K562 (cell line): ENCODE measurements around the gene DPH6. TPM values are rescaled to one million over a fixed set of nuclear protein-coding genes. Genes with fewer than 3 reads are reported as not detected.

Source experiments
- ARID3A ChIP-seq: IDR thresholded peaks from 2 replicates; pipeline ENCODE4 v1.6.1; 2012; ENCODE audit warnings: low read depth, low read length, improper control_type of control experiment, borderline replicate concordance
- BRD4 ChIP-seq: fragments of 200-600 bp; sonication (generic); IDR thresholded peaks from 2 replicates; pipeline ENCODE4 v1.6.1; 2017; ENCODE audit warnings: inconsistent platforms
- BRD9 ChIP-seq: fragments of 450-650 bp; IDR thresholded peaks from 2 replicates; pipeline ENCODE4 v1.6.1; 2018; ENCODE audit warnings: low read depth; ENCODE audit not compliant: partially characterized antibody
- FOXJ3 ChIP-seq: sonication (generic); formaldehyde crosslinking; IDR thresholded peaks from 2 replicates; pipeline ENCODE4 v1.4.0; 2020; ENCODE audit warnings: mild to moderate bottlenecking, missing genetic modification reagents
- HDAC8 ChIP-seq: fragments of 450-650 bp; IDR thresholded peaks from 2 replicates; pipeline ENCODE4 v1.6.1; 2016; ENCODE audit warnings: mild to moderate bottlenecking, missing genetic modification characterization, moderate library complexity, missing compliant biosample characterization
- HMGN3 ChIP-seq: IDR thresholded peaks from 2 replicates; pipeline ENCODE4 v1.6.1; 2011; ENCODE audit warnings: borderline replicate concordance, low read depth, mild to moderate bottlenecking, mixed read lengths, low read length; ENCODE audit not compliant: insufficient read length; ENCODE audit errors: extremely low read depth
- HNRNPK ChIP-seq: fragments of 200-400 bp; formaldehyde crosslinking; IDR thresholded peaks from one replicate; pipeline ENCODE4 v1.6.1; 2018; ENCODE audit warnings: mild to moderate bottlenecking, low read depth, low read length; ENCODE audit not compliant: poor library complexity, severe bottlenecking
- MAFG ChIP-seq: fragments of 450-650 bp; conservative IDR thresholded peaks from 2 replicates; pipeline ENCODE4 v1.6.1; 2016; ENCODE audit warnings: missing genetic modification characterization, missing compliant biosample characterization
- PHF8 ChIP-seq: fragments of 200-600 bp; sonication (generic); IDR thresholded peaks from 2 replicates; pipeline ENCODE4 v1.6.1; 2012; ENCODE audit warnings: mixed run types, mild to moderate bottlenecking, inconsistent platforms, low read length, moderate library complexity, borderline replicate concordance
- RFX5 ChIP-seq: IDR thresholded peaks from 2 replicates; pipeline ENCODE4 v1.6.1; 2011; ENCODE audit warnings: low read depth, mild to moderate bottlenecking, improper control_type of control experiment, low read length
- TAL1 ChIP-seq: fragments of 450-650 bp; IDR thresholded peaks from 2 replicates; pipeline ENCODE4 v1.6.1; 2016; ENCODE audit warnings: mild to moderate bottlenecking
- THAP12 ChIP-seq: fragments of 250-450 bp; sonication (Bioruptor Pico); IDR thresholded peaks from 2 replicates; pipeline ENCODE4 v1.9.0; 2021; ENCODE audit warnings: mild to moderate bottlenecking, inconsistent platforms
- TSHZ1 ChIP-seq: fragments of 250-450 bp; sonication (Bioruptor Pico); IDR thresholded peaks from 2 replicates; pipeline ENCODE4 v1.4.0; 2020; ENCODE audit warnings: mild to moderate bottlenecking, moderate library complexity
- ZFP36 ChIP-seq: fragments of 150-350 bp; IDR thresholded peaks from 2 replicates; pipeline ENCODE4 v1.6.1; 2018; ENCODE audit warnings: low read length, low read depth; ENCODE audit not compliant: partially characterized antibody
- ZNF699 ChIP-seq: fragments of 250-450 bp; sonication (Bioruptor Pico); IDR thresholded peaks from 2 replicates; pipeline ENCODE4 v1.8.0; 2021; ENCODE audit warnings: mild to moderate bottlenecking, moderate library complexity; ENCODE audit not compliant: insufficient replicate concordance
- polyA plus RNA-seq, 8 experiments: library from polyadenylated mRNA; depleted of rRNA in 4 of 8; stranded (reverse) in 5 of 8; unstranded in 3 of 8; fragments of >200 nt; fragmentation: Nextera tagmentation in 2 of 8; fragmentation: Illumina TruSeq in 1 of 8; extraction: Ambion mirVana in 2 of 8; extraction: Trizol in 1 of 8; gene quantifications; 2 replicates each; pipeline versions ENCODE4 v1.2.1 to v1.2.3, GENCODE V29; 2011 to 2014; ENCODE audit warnings: inconsistent platforms in 1 of 8, missing spikeins in 1 of 8
- total RNA-seq, 7 experiments: library from RNA; depleted of rRNA in 6 of 7; stranded (reverse); fragments of >200 nt in 6 of 7; fragmentation: Illumina TruSeq in 2 of 7; extraction: Trizol in 2 of 7; gene quantifications; 2 replicates each; pipeline versions ENCODE4 v1.2.1 to v1.2.3, GENCODE V29; 2011 to 2021; ENCODE audit warnings: low replicate concordance in 1 of 7

DPH6 gene
- total and polyA plus RNA-seq, 9 of the 15 experiments (the other 6 are each of a cell fraction or from before 2014, with no cell fraction given) = 10.1 to 69.1 (median 18.8) TPM

- TF ChIP-seq HDAC8 (no peak), ARID3A (peak; percentile 99), BRD4 (no peak), FOXJ3 (CRISPR knock-in tag) (no peak), PHF8 (no peak), BRD9 (peak; percentile 95), ZFP36 (no peak), HMGN3 (no peak), MAFG (peak; percentile 100), HNRNPK (no peak), TSHZ1 (CRISPR knock-in tag) (no peak), THAP12 (CRISPR knock-in tag) (no peak), ZNF699 (CRISPR knock-in tag) (no peak), TAL1 (peak; percentile 89), RFX5 (no peak)
Observed at GRCh38 chr15:35557544-35557943, 11.6 kb upstream of the DPH6 start (continued).
